Measurements from ENCODE around the gene TUBA3E. TPM values are rescaled to one million over a fixed set of nuclear protein-coding genes. Genes with fewer than 3 reads are reported as not detected.
A peak's percentile ranks its signal among the peaks of the same experiment; 100 is the strongest.
"Not testable (repeated sequence)": the region's sequence is repeated elsewhere in the genome, so short reads cannot be mapped to it uniquely, and the experiment has no call there.

Gene TUBA3E
- total RNA-seq, 1 donor from 2014 or later: not detected

GRCh38 chr2:130152816-130153595 lies 45.2 kb downstream of the TUBA3E start:
- no peak for TF ChIP-seq CTCF (IDR thresholded peaks at IDR 0.05)
- DNase-seq (ENCODE audit: low spot score): peak; percentile 85
- Mint-ChIP-seq H3K27me3 (ENCODE audit: low read depth) (no peaks in the 10 kb centered on the region), H3K36me3 (ENCODE audit: low read depth) (peaks cover 4% of the 10 kb centered on the region), H3K4me1 (ENCODE audit: low read depth) (no peaks in the 10 kb centered on the region), H3K27ac (ENCODE audit: unreplicated experiment) (no peak overlapping the region), H3K4me3 (ENCODE audit: unreplicated experiment) (no peak overlapping the region), H3K9me3 (ENCODE audit: low read depth) (no peaks in the 10 kb centered on the region)

GRCh38 chr2:130152136-130152815 lies 46.0 kb downstream of the TUBA3E start:
- peak; percentile 74 for DNase-seq (ENCODE audit: low spot score)
- not testable (repeated sequence) for H3K27me3 Mint-ChIP-seq (ENCODE audit: low read depth); H3K4me3 Mint-ChIP-seq (ENCODE audit: unreplicated experiment)

GRCh38 chr2:130151145-130151512 lies 47.1 kb downstream of the TUBA3E start:
- not testable (repeated sequence) for H3K27ac Mint-ChIP-seq (ENCODE audit: unreplicated experiment); H3K4me3 Mint-ChIP-seq (ENCODE audit: unreplicated experiment); H3K27me3 Mint-ChIP-seq (ENCODE audit: low read depth); H3K9me3 Mint-ChIP-seq (ENCODE audit: low read depth); H3K36me3 Mint-ChIP-seq (ENCODE audit: low read depth); H3K4me1 Mint-ChIP-seq (ENCODE audit: low read depth)
- DNase-seq (ENCODE audit: low spot score): peak; percentile 54

More at GRCh38 chr2:130152136-130152815, 46.0 kb downstream of the TUBA3E start:
- not testable (repeated sequence) for H3K4me1 Mint-ChIP-seq (ENCODE audit: low read depth); H3K36me3 Mint-ChIP-seq (ENCODE audit: low read depth); H3K27ac Mint-ChIP-seq (ENCODE audit: unreplicated experiment); H3K9me3 Mint-ChIP-seq (ENCODE audit: low read depth)

GRCh38 chr2:130150181-130151144 lies 47.8 kb downstream of the TUBA3E start:
- Mint-ChIP-seq H3K4me3 (ENCODE audit: unreplicated experiment) (no peak overlapping the region), H3K36me3 (ENCODE audit: low read depth) (peaks cover 4% of the 10 kb centered on the region), H3K27ac (ENCODE audit: unreplicated experiment) (no peak overlapping the region), H3K9me3 (ENCODE audit: low read depth) (no peaks in the 10 kb centered on the region), H3K27me3 (ENCODE audit: low read depth) (no peaks in the 10 kb centered on the region), H3K4me1 (ENCODE audit: low read depth) (no peaks in the 10 kb centered on the region)
- TF ChIP-seq CTCF (IDR thresholded peaks at IDR 0.05): no peak
- DNase-seq (ENCODE audit: low spot score): peak; percentile 83

- H3K27ac Mint-ChIP-seq (ENCODE audit: unreplicated experiment); H3K4me1 Mint-ChIP-seq (ENCODE audit: low read depth): not testable (repeated sequence)
Observed at GRCh38 chr2:130148515-130148914, 49.7 kb downstream of the TUBA3E start.

GRCh38 chr2:130145006-130145414 lies 53.2 kb downstream of the TUBA3E start, which contains the start of gene CCDC74B:
Gene CCDC74B (minus strand): TSS chr2:130145112. CDS start chr2:130144996, 116 bp downstream.
- H3K9me3 Mint-ChIP-seq (ENCODE audit: low read depth); DNase-seq (ENCODE audit: low spot score); H3K27me3 Mint-ChIP-seq (ENCODE audit: low read depth); H3K36me3 Mint-ChIP-seq (ENCODE audit: low read depth): not testable (repeated sequence)
- H3K27ac Mint-ChIP-seq (ENCODE audit: unreplicated experiment): peak within 1 kb of the TSS; percentile 73
- peak within 1 kb of the TSS; percentile 82 for H3K4me3 Mint-ChIP-seq (ENCODE audit: unreplicated experiment)
- H3K4me1 Mint-ChIP-seq (ENCODE audit: low read depth): peaks cover 11% of the 10 kb centered on the region
- peak; percentile 20 for TF ChIP-seq CTCF (IDR thresholded peaks at IDR 0.05)

More at GRCh38 chr2:130148515-130148914, 49.7 kb downstream of the TUBA3E start:
- H3K9me3 Mint-ChIP-seq (ENCODE audit: low read depth); H3K36me3 Mint-ChIP-seq (ENCODE audit: low read depth); H3K27me3 Mint-ChIP-seq (ENCODE audit: low read depth); H3K4me3 Mint-ChIP-seq (ENCODE audit: unreplicated experiment): not testable (repeated sequence)
- peak; percentile 2 for DNase-seq (ENCODE audit: low spot score)

GRCh38 chr2:130143266-130144039 lies 54.8 kb downstream of the TUBA3E start:
- H3K27ac Mint-ChIP-seq (ENCODE audit: unreplicated experiment): not testable (repeated sequence)

GRCh38 chr2:130142396-130143265 lies 55.6 kb downstream of the TUBA3E start:
- H3K9me3 Mint-ChIP-seq (ENCODE audit: low read depth): not testable (repeated sequence)
- H3K4me3 Mint-ChIP-seq (ENCODE audit: unreplicated experiment): peak overlapping the region; percentile 59
- peak; percentile 63 for DNase-seq (ENCODE audit: low spot score)

More at GRCh38 chr2:130143266-130144039, 54.8 kb downstream of the TUBA3E start:
- not testable (repeated sequence) for H3K27me3 Mint-ChIP-seq (ENCODE audit: low read depth); H3K36me3 Mint-ChIP-seq (ENCODE audit: low read depth); H3K9me3 Mint-ChIP-seq (ENCODE audit: low read depth)
- DNase-seq (ENCODE audit: low spot score): peak; percentile 58
- peaks cover 11% of the 10 kb centered on the region for H3K4me1 Mint-ChIP-seq (ENCODE audit: low read depth)
- H3K4me3 Mint-ChIP-seq (ENCODE audit: unreplicated experiment): peak overlapping the region; percentile 82

More at GRCh38 chr2:130142396-130143265, 55.6 kb downstream of the TUBA3E start:
- H3K36me3 Mint-ChIP-seq (ENCODE audit: low read depth); H3K27me3 Mint-ChIP-seq (ENCODE audit: low read depth); H3K27ac Mint-ChIP-seq (ENCODE audit: unreplicated experiment): not testable (repeated sequence)
- H3K4me1 Mint-ChIP-seq (ENCODE audit: low read depth): peaks cover 11% of the 10 kb centered on the region
